Measurements from ENCODE around the gene KRT78.
A peak's percentile ranks its signal among the peaks of the same experiment; 100 is the strongest.

The KRT78 gene

DNA sequence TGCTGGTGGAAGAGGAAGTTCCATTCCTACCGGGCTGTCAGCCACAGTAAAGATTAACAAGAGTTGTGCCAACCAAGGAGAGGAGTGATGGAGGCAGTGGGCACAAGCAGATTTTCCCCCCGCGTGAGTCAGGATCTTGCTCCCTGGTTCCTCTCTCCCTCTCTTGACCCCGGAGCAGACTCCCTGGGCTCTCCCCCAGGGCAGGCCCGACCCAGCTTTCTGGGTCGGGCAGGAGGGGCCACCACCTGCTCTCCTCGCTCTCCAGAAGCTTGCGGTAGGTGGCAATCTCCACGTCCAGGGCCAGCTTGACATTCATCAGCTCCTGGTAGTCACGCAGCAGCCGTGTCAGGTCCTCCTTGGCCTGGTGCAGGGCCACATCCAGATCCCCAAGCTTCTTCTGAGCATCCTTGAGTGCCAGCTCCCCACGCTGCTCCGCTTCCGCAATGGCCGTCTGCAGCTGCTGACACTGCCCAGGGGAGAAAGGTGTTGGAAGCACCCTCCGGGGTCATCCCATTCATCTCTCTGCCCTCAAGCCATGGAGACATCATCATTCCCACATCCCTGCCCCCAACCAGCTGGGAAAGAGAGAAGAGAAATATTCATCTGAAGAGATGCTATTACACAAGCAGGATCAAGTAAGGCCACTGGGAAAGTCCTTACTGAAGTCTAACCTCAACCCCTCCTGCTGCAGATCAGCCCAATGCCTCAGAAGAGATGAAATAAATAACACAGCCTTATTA lies 25.9 kb downstream of the KRT78 start:
- DNase-seq, result no peak

- no peak for DNase-seq
Measured at GRCh38 chr12:52821826-52822660, 26.8 kb downstream of the KRT78 start.

- DNase-seq, result no peak
Measured at GRCh38 chr12:52821071-52821730, 27.6 kb downstream of the KRT78 start.

DNA sequence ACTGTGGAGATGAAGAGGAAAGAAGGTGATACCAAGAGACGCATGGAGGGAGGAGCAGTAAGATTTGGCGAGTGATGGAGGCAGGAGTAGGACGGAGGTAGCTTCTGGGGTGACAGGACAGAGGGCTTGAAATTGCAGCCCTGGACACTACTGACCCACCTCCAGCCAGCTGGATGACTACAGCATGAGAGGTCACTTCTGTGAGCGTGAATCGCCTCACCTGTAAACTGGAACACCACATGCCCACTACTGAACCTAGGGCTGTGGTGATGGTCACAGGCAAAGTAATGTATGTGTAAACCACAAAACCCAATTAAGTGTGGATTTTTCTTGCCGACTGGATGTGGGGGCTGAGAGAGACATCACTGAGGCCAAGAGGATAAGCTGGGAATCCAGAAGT lies 28.3 kb downstream of the KRT78 start:
- no peak for DNase-seq

- DNase-seq, result no peak
Measured at GRCh38 chr12:52819731-52820510, 28.9 kb downstream of the KRT78 start.

- DNase-seq, result no peak
Measured at GRCh38 chr12:52818887-52819420, 29.8 kb downstream of the KRT78 start.

- peak; percentile 74 for DNase-seq
Measured at GRCh38 chr12:52818388-52818787, 30.4 kb downstream of the KRT78 start.

DNA sequence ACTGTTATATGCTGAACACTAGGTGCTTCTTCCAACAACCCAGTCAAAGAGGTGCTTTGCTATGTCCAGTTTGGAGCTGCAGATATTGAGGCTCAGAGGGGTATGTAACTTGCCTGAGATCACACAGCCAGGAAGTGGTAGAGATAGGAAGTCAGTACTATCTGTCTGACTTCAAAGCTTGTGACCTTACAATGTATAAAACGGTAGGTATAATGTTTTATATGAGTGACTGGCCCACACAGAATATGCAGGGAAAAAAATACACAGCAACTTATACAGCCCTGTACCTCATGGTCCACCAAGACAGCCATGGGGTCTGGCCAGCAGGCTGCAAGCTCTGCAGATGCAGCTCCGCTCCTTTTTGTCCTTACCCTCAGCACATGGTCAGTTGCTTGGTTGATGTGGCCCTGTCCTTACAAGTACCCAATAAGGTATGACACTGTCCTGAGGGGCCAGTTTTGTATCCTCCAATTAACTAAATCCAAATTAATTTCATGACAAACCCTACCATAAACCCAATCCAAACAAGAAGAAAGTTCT lies 31.0 kb downstream of the KRT78 start:
- no peak for DNase-seq

DNA sequence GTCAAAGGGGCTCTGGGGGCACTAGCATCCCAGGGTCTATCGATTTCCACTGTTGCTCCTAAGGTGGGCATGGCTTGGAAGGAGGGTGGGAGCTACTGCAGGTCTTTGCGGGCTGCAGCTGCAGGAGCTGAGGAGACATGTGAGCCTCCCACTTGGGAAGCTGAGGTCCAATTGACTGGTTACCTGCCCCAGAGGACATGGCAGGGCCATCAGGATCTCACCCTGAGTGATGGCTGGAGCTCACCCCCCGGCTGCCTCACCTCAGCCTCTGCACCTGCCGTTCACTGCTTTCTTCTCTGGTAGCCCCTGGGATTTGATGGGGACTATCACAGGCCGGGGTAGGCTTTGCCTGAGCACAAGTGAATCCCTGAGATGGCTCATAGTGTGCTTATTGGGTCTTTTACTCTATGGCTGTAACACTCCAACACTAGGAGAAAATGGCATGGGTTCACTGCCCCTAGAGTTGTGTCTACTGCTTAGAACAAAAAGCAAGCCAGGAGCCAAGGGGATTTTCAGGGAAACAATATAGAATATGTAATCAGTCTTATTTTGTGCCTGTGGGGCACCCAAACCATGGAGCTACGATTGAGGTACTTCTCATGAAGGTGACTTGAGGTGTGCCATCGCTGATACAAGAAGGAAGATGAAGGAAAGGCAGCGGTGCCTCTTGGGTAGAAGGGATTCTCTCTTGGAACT lies 31.6 kb downstream of the KRT78 start:
- DNase-seq, result no peak

DNA sequence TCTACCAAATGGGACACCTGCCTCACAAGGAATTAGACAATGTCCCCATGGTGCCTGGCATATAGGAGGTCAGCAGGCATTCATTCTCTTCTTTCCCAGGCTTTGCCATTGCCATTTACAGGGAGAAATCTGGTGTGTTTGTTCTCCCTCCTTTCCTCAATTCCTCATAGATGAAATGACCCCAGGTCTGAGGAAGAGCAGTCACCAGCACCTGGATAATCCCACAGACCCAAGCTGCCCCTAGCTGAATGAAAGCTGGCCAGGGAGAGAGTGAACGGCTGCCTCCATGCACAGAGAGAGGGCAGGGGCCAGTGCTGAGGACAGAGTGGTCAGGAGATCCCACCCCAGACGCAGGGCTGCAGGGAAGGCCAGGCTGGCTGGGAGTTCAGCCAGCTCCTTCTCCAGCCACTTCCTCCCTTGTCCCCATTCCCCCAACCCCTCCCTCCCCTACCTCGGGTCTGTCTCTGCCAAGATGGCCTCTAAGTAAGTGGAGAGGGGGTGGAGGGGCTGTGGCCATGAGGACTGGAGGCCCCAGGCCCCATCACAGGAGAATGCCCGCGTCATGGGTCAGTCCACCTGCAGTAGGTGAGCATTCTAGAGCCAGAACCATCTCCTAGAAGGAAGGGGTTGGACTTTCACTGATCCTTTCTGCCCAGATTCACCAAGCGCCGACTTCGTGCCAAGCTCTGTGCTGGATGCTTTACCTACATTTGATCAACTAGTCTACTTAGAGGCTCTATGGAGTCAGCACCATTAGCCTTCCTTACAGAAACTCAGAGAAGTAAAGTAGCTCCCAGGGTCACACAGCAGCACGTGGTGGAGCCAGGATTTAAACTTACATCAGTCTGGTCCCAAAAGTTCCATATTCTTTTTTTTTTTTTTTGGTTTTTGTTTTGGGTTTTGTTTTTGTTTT lies 32.9 kb downstream of the KRT78 start:
- DNase-seq, result no peak

DNA sequence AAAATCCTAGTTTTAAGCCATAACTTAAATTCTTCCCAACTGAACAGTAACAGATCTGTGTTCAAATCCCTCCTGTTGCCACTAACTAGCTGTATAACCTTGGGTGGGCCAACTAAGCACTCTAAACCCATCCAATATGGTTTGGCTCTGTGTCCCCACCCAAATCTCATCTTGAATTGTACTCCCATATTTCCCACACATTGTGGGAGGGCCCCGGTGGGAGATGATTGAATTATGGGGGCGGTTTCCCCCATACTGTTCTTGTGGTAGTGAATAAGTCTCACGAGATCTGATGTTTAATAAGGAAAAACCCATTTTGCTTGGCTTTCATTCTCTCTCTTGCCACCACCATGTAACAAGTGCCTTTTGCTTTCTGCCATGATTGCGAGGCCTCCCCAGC lies 33.6 kb downstream of the KRT78 start:
- no peak for DNase-seq

DNA sequence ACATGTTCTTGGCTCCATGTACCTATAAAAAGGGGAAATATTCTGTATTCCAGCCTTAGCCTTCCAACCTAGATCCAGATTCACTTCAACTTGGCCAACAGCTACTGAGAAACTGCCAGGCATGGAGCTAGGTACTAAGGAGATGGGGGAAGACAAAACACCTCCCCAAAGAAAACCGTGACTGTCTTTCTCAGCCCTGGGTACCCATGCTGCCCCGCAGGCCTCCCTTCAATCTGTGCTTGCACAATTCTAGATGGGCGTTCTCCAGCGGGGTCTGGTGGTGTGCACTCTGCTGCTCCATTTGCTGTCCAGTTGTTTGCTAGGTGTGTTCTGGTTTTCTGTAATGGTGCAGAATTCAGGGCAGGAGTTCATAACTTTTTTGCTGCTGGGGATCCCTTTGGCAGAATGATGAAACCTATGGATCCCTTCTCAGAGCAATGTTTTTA lies 34.1 kb downstream of the KRT78 start:
- DNase-seq, result no peak

GRCh38 chr12:52813885-52814709 lies 34.7 kb downstream of the KRT78 start, which contains the start of gene KRT4:
TSS of gene KRT4 (minus strand) at chr12:52814116. CDS start at chr12:52814058, 58 bp downstream.
- no peak for DNase-seq

DNA sequence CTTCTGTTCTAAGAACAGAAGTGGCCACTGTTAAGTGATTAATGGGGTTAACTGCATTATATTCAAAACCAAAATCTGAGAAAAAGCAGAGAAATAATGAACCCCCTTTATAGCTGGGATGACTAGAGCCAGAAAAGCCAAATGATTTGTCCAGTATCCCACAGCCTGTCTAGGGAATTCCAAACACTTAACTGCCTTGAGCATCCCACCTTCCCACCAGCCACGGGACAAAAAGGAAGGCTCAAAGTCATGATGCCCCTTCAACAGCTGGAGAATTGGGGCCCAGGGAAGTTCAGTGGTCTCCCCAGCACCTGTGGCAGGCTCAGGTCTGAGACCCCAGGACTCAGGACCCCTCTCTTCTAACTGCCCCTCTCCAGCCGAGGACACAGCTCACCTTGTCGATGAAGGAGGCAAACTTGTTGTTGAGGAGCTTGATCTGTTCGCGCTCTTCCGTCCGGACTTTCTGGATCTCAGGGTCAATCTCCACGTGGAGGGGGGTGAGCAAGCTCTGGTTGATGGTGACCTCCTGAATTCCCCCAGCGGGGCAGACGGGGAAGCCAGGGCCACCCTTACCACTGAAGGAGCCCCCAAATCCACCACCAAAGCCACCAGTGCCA lies 35.5 kb downstream of the KRT78 start:
- no peak for DNase-seq

GRCh38 chr12:52812749-52813148 lies 36.0 kb downstream of the KRT78 start:
- DNase-seq, result no peak

DNA sequence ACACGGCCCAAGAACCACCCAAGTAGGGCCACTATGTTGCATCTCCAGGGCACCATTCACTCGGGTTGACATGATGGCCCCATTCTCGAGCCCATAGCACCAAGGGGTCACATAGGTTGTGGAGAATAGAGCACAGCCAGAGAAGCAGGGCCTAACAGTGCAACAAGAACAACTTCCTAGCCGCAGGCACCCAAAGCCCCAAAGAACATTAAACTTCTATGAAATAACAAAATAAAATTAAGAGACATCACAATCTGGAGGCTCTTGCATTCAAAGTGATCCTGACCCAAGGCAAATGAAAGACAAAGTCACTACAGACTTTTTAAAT lies 36.8 kb downstream of the KRT78 start:
- DNase-seq, result no peak

DNA sequence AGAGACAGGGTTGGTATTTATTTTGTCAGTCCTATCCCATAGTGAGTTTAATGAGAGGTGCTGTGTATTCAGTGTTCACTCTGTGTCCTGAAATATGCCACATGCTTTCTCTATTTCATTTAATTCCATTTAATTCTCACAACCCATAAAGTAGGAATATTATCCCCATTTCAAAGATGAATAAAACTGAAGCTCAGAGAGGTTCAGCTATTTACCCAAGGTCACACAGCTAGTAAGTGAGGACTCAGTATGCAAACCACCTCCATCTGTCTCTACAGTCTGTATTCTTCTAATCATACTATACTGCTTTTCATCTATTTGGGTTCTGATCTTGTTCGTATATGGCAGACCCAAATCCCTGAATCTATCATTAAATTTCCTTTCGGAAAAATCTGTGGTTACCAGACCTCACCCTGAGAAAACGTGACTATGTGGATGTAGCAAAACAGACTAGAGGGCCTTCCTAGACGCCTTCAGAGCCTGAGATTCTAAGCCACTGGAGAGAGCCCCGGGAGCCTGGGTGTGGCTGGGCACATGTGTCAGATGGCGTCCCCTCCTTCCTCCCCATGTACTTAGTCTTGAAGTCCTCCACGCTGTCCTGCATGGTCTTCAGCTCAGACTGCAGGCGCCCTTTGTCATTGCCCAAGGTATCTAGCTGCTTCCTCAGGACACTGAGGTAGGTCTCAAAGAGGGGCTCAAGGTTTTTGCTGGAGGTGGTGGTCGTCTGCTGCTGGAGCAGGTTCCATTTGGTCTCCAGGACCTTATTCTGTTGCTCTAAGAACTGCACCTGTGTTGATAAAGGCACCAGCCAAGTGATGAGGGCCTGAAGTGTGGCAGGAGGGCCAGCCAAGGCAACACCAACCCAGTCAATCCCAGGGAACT lies 37.4 kb downstream of the KRT78 start:
- no peak for DNase-seq

GRCh38 chr12:52810554-52810953 lies 38.2 kb downstream of the KRT78 start:
- no peak for DNase-seq
